ENCODE results near the gene ABHD12.

- TF ChIP-seq CTCF (conservative IDR thresholded peaks at IDR 0.05 in 1 of 2, IDR thresholded peaks at IDR 0.05 in 1 of 2; ENCODE audit: extremely low read depth in 1 of 2, insufficient read depth in 1 of 2, low read depth in 1 of 2, low read length in 2 of 2): no peak
- no peak for TF ChIP-seq EZH2 (IDR thresholded peaks at IDR 0.05; ENCODE audit: borderline replicate concordance, low read length)
These were observed 35.5 kb downstream of the ABHD12 start for GRCh38 chr20:25355011-25355595.

Measured in mammary epithelial cell (primary cell).